Tibial nerve (tissue), 3 donors: ENCODE data around the gene PCDH9.

ENCODE experiments used
- CTCF ChIP-seq, 5 experiments: fragments of 200-600 bp in 3 of 5; fragments of 450-650 bp in 2 of 5; sonication (generic) in 3 of 5; IDR thresholded peaks; one replicate each; pipeline ENCODE4 v1.5.1; 2016 to 2019; ENCODE audit warnings: antibody characterized with exemption in 5 of 5, mild to moderate bottlenecking in 3 of 5, moderate library complexity in 2 of 5
- POLR2A ChIP-seq, 2 donors: fragments of 450-650 bp; IDR thresholded peaks; one replicate each; pipeline ENCODE4 v1.6.1; 2017; ENCODE audit warnings: antibody characterized with exemption in 2 of 2, mild to moderate bottlenecking in 2 of 2, moderate library complexity in 2 of 2

DNA sequence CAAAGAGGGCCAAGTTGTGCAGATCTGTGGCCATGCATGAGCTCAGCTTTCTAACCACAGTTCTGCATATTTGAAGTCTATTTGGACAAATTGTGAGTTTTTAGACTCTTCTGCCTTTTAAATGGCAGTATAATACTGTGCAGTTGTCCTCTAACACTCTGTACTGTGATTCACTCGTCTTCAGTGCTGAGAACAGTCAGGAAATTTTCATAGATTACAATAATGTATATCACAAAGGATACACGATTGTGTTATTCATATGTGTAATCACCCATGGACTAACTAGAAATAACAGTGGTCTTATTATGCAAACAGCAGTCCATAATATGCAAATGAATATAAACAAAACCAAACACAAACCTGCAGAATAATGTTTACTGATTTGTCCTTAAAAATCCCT is 259.1 kb downstream of the PCDH9 start:
- TF ChIP-seq POLR2A (IDR thresholded peaks at IDR 0.05) (no peak), CTCF (IDR thresholded peaks at IDR 0.05) (no peak)
